ENCODE measurements around the gene STRA6.

The STRA6 gene, protein sequence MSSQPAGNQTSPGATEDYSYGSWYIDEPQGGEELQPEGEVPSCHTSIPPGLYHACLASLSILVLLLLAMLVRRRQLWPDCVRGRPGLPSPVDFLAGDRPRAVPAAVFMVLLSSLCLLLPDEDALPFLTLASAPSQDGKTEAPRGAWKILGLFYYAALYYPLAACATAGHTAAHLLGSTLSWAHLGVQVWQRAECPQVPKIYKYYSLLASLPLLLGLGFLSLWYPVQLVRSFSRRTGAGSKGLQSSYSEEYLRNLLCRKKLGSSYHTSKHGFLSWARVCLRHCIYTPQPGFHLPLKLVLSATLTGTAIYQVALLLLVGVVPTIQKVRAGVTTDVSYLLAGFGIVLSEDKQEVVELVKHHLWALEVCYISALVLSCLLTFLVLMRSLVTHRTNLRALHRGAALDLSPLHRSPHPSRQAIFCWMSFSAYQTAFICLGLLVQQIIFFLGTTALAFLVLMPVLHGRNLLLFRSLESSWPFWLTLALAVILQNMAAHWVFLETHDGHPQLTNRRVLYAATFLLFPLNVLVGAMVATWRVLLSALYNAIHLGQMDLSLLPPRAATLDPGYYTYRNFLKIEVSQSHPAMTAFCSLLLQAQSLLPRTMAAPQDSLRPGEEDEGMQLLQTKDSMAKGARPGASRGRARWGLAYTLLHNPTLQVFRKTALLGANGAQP

GRCh38 chr15:74202452-74203401 is at the start of gene STRA6:
Gene STRA6 (minus strand): TSS chr15:74202787. CDS start chr15:74202267, 520 bp downstream.
- peak; percentile 2 to 51 for DNase-seq

GRCh38 chr15:74252291-74252690 is 49.7 kb upstream of the STRA6 start:
- no peak for DNase-seq

GRCh38 chr15:74251131-74251811 is 48.7 kb upstream of the STRA6 start:
- no peak for DNase-seq

- no peak for DNase-seq
Measured at GRCh38 chr15:74250266-74250665, 47.7 kb upstream of the STRA6 start.

DNA sequence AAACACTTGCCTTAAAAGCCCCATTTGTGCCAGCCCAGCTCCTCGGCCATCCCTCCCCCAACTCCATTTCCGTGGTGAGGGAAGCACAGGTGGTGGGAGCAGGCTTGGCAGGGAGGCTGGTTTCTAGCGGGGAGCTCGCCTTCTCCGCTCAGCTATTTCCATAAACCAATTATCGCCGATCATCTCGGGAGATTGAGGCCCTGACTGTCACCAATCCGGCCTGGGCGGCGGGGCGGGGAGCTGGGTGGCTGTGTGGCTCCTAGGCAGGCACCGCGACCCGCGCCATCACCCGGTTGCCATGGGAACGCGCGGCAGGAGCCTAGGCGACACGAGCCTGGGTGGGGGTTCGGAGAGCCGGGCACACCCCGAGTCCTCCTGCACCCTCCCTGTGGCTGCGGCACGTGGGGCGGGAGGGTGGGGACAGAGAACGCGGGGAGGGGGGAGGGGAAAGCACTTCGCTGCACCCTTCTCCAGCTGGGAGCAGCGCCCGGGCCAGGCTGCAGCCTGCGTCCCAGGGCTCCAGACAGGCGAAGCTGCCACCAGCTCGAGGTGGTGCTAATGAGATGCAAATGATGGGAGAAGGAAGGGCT is 42.9 kb upstream of the STRA6 start:
- DNase-seq, result no peak

- no peak for DNase-seq
Measured at GRCh38 chr15:74244822-74245341, 42.3 kb upstream of the STRA6 start.

DNA sequence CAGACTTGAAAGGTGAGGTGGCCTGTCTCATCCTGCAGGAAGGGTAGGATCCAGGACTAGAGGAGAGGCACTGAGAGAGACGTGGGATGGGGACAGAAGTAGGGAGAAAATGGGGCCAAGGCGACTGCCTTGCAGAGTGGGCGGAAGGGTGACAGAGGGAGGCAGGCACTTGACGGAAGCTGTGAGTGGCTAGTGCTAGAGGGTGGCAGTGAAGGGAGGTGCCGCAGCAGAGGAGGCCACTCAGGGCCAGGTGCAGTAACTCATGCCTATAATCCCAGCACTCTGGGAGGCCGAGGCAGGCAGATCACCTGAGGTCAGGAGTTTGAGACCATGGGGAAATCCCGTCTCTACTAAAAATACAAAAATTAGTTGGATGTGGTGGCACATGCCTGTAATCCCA is 40.8 kb upstream of the STRA6 start:
- no peak for DNase-seq

DNA sequence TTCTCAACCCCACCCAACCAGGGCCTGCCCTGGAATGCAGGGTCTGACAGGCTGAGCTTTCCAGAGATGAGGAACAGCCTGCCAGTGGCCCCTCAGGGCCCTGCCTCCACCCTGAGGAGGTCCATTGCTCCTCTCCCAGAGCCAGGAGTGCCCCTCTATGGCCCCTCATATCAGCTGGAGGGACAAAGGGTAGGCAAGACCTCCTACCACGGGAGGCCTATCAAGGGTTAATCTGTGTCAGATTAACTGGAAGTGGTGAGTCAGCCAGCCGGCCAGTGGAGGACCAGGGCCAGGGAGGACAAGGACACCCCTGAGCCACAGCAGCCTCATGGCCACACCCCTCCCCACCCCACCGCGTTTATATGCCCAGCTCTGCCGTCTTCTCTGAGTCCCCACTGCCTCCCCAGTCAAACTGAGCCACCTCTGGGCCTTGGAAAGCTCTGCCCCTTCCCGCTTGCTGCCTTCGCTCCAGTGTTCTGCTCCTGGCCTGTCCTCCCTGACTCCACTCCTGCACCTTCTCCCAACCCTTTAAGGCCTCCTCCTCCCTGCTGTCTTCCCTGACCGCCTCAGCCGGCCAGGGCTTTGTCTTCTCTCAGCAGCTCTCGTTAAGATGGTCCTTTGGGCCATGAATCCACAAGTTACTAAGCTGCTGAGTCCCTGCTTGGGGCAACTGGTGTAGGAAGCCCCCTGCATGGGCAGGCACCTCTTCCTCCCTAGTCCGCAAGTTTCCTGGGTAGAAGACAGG is 40.0 kb upstream of the STRA6 start:
- no peak for DNase-seq

DNA sequence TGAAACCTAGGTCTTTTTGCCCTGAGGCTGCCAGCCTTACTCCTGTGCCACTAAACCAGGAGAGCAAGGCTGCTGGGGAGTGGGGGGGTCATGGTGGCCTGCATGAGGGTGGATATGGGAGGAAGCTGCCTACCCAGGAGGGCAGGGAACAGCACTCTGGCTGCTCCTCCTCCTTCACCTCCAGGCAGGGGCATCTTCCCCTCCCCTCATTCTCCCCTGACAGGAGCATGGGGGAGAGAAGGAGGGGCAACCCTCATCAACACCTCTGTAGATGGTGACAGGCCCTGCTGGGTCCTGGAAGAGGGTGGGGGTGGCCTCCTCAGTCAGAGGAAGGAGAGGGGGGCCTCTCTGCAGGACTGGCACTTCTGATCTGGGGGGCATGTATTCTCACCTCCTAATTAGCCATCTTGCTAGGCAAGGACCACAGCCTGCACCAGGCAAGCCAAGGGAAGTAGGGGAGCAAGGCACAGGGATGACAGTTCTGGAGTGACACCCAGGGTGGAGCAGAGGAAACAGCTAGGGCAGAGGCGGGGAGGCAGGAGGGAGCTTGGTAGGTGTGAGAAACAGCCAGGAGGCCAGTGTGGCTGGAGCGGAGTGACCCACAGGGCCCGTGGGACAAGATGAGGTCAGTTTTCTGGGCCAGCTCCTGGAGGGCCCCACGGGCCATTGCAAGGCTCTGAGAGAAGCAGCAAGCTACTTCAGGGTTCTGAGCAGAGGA is 38.5 kb upstream of the STRA6 start:
- DNase-seq, result no peak

GRCh38 chr15:74240002-74240568 is 37.5 kb upstream of the STRA6 start:
- DNase-seq, result no peak

GRCh38 chr15:74239051-74239705 is 36.6 kb upstream of the STRA6 start:
- DNase-seq, result no peak

- DNase-seq, result peak; percentile 5 to 10
Measured at GRCh38 chr15:74235962-74236361, 33.4 kb upstream of the STRA6 start, which contains the start of gene CCDC33. Gene CCDC33 (plus strand): TSS chr15:74236326. CDS start chr15:74236720, 394 bp downstream.

DNA sequence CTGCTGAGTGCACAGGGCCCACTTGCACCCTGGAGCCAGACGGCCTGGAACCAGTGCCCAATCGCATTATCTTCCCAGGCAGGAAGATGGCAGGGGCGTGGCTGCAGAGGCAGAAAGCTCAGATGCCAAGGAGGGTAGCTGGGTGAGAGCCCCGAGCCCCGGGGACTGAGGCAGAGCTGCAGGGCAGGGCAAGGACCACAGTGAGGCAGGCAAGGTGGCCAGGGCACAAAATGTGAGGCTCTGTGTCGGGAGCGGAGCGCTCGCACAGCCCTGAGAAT is 31.9 kb upstream of the STRA6 start:
- DNase-seq, result no peak

DNA sequence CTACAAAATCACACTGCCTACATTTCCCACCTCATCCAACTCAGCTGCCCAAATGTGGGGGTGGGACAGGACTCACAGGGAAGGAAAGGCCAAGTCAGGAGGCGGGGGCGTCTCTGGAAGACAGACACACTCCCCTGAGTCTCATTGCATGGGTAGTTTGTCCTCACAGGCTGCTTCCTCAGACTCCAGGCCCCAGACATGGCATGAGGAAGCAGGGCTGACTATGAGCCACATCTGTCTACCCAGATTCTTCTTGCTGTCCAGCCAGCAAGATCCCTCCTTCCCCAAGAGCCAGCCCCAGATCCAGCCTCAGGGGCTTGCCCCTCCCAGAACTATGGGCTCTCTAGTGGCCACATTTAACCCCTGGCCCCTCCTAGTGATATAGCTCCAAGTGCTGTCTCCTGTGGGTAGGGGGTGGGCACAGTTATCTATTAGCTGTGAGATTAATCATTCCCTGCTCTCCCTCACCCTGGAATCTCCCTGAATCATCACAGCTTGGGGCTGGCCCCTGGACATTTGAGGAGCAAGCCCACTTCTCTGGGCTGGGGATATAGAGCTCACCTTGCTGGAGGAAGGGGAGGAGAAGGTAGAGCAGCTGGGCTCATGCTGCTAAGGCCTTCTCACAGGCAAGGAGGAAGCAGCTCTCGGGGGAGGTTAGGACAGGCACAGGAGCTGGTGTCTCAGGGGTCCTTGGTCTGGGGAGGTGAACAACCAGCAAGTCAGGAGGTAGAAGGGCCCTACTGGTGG is 31.4 kb upstream of the STRA6 start:
- no peak for DNase-seq

DNA sequence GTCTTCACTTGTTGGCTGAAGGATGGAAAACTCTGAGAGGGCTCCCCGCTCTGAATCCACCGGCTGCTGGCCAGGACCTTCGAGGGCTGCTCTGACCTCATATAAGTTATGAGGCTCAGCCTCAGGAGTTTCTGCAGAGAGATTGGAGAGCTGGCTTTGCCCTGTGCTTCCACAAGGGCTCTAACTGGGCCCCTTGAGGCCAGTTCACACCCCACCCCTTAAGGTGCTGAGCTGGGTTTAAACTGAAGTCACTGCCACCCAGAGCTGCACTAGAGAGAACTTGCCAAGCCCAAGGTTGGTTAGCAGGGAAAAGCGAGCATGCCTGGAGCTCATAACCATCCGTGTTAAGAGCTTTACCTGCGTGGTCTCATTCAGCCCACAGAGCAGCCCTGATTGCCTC is 30.8 kb upstream of the STRA6 start:
- no peak for DNase-seq

GRCh38 chr15:74231475-74231874 is 28.9 kb upstream of the STRA6 start:
- DNase-seq, result no peak

DNA sequence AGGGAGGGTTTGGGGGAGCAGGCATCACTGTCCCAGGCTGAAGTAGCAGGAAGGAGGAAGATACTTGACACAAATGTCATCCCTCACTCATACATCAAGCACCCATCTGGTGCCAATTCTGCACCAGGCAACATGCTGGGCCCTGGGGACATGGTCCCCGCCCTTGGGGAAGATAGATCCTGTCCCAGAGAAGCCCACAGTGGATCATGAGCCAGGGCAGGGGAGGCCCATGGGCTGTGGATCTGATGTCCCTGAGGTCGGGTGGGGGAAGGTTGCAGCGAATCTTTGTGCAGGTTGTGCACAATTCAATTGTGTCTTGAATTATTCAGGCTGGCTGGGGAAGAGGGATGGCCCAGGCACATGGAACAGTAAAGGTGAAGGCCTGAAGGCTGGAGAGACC is 27.1 kb upstream of the STRA6 start:
- no peak for DNase-seq

GRCh38 chr15:74228723-74229081 is 26.1 kb upstream of the STRA6 start:
- DNase-seq, result no peak
